ENCODE results near the gene VILL. TPM values are rescaled to one million over a fixed set of nuclear protein-coding genes. Genes with fewer than 3 reads are reported as not detected.
"Not testable (repeated sequence)": the region's sequence is repeated elsewhere in the genome, so short reads cannot be mapped to it uniquely, and the experiment has no call there.

The VILL gene
- total and polyA plus RNA-seq, 10 of the 15 experiments (the other 5 are each of a cell fraction or from before 2014, with no cell fraction given) = 0.15 to 5.4 (median 2.1) TPM; not detected in 1

- ChIA-PET RAD21 (ENCODE audit: unreplicated experiment) (no interaction called here), SMC1A (ENCODE audit: uncharacterized antibody, unreplicated experiment) (no interaction called here), CTCF (no interaction called here), POLR2A (no interaction called here)
- BruUV-seq (replicated peaks) = no TSS peak
- in situ Hi-C loops (cut with MboI) (no loop called here), intact Hi-C loops (cut with micrococcal nuclease; ENCODE audit: unreplicated experiment) (no loop called here)
- Histone ChIP-seq H2AFZ (ENCODE audit: control insufficient read depth, low read depth, low read length) (no peak overlapping the region), H3K4me1 (ENCODE audit: control insufficient read depth, insufficient read depth, low read length) (no peaks in the 10 kb centered on the region), H3K79me2 (ENCODE audit: control insufficient read depth, insufficient read depth, low read length) (no peaks in the 10 kb centered on the region), H3K27me3 (replicated peaks in 1 of 2; ENCODE audit: control insufficient read depth in 2 of 2, insufficient read depth in 2 of 2, low read length in 1 of 2) (peaks cover 8 to 17% of the 10 kb centered on the region in 2 experiments), H3K36me3 (ENCODE audit: control insufficient read depth in 2 of 2, insufficient read depth in 2 of 2, low read length in 1 of 2) (no peaks in the 10 kb centered on the region), H3K4me2 (ENCODE audit: control insufficient read depth, insufficient read depth) (no peak overlapping the region), H4K20me1 (ENCODE audit: control insufficient read depth, insufficient read depth) (no peaks in the 10 kb centered on the region), H3K27ac (ENCODE audit: control insufficient read depth, insufficient read depth) (no peak overlapping the region), H3K9me3 (replicated peaks; ENCODE audit: control insufficient read depth, insufficient read depth, low read length) (no peaks in the 10 kb centered on the region), H3K4me3 (no peak overlapping the region), H3K9ac (ENCODE audit: control insufficient read depth, insufficient read depth, low read length) (no peak overlapping the region)
- 76% methylated on average over 1 of the region's 1 CpG for WGBS (ENCODE audit: insufficient coverage, insufficient replicate concordance, low lambda C conversion rate, missing lambda C conversion rate)
- DNase-seq (ENCODE audit: low read depth, low spot score) = no peak
- TF ChIP-seq RELA (IDR thresholded peaks at IDR 0.05; ENCODE audit: borderline replicate concordance, partially characterized antibody) (no peak), ZNF207 (IDR thresholded peaks at IDR 0.05; ENCODE audit: borderline replicate concordance) (no peak), MXI1 (IDR thresholded peaks at IDR 0.05; ENCODE audit: low read depth, low read length) (no peak), HSF1 (IDR thresholded peaks at IDR 0.05; ENCODE audit: low read depth, low read length) (no peak), SUPT20H (IDR thresholded peaks at IDR 0.05; ENCODE audit: borderline replicate concordance, control insufficient read depth, low read depth, low read length) (no peak), ATF2 (IDR thresholded peaks at IDR 0.05; ENCODE audit: low read length) (no peak), CHD4 (IDR thresholded peaks at IDR 0.05) (no peak), NRF1 (conservative IDR thresholded peaks at IDR 0.05; ENCODE audit: low read depth, low read length) (no peak), YBX1 (IDR thresholded peaks at IDR 0.05) (no peak)
- TF ChIP-seq, protein P1, sequence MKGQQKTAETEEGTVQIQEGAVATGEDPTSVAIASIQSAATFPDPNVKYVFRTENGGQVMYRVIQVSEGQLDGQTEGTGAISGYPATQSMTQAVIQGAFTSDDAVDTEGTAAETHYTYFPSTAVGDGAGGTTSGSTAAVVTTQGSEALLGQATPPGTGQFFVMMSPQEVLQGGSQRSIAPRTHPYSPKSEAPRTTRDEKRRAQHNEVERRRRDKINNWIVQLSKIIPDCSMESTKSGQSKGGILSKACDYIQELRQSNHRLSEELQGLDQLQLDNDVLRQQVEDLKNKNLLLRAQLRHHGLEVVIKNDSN (IDR thresholded peaks at IDR 0.05; ENCODE audit: borderline replicate concordance, extremely low read length, insufficient read depth, low read depth, low read length) = no peak
- no peak for FAIRE-seq
- ATAC-seq = no peak
Observed at GRCh38 chr3:38032328-38032865, 41.8 kb downstream of the VILL start.

GRCh38 chr3:38033586-38033985 lies 43.0 kb downstream of the VILL start:
- POLR2A ChIA-PET; RAD21 ChIA-PET (ENCODE audit: unreplicated experiment); H3K4me3 ChIP-seq; H3K36me3 ChIP-seq (ENCODE audit: control insufficient read depth in 2 of 2, insufficient read depth in 2 of 2, low read length in 1 of 2); FAIRE-seq; H3K9me3 ChIP-seq (replicated peaks; ENCODE audit: control insufficient read depth, insufficient read depth, low read length); DNase-seq (ENCODE audit: low read depth, low spot score); H3K4me2 ChIP-seq (ENCODE audit: control insufficient read depth, insufficient read depth); intact Hi-C loops (cut with micrococcal nuclease; ENCODE audit: unreplicated experiment); ATAC-seq; H2AFZ ChIP-seq (ENCODE audit: control insufficient read depth, low read depth, low read length); H3K9ac ChIP-seq (ENCODE audit: control insufficient read depth, insufficient read depth, low read length); in situ Hi-C loops (cut with MboI); H3K27ac ChIP-seq (ENCODE audit: control insufficient read depth, insufficient read depth); CTCF ChIA-PET; H4K20me1 ChIP-seq (ENCODE audit: control insufficient read depth, insufficient read depth); H3K4me1 ChIP-seq (ENCODE audit: control insufficient read depth, insufficient read depth, low read length); H3K79me2 ChIP-seq (ENCODE audit: control insufficient read depth, insufficient read depth, low read length); BruUV-seq (replicated peaks): not testable (repeated sequence)
- SMC1A ChIA-PET (ENCODE audit: uncharacterized antibody, unreplicated experiment) = interaction anchor here (0.8 kb wide), 1 partner anchor 11 kb away, joined by 3 read pairs; no protein-coding TSS in a partner anchor
- H3K27me3 ChIP-seq (replicated peaks in 1 of 2; ENCODE audit: control insufficient read depth in 2 of 2, insufficient read depth in 2 of 2, low read length in 1 of 2) = peaks cover 8 to 12% of the 10 kb centered on the region in 2 experiments
- 67% methylated on average over 6 of the region's 7 CpGs for WGBS (ENCODE audit: insufficient coverage, insufficient replicate concordance, low lambda C conversion rate, missing lambda C conversion rate)
